Testis (tissue), 2 donors: ENCODE data around the gene C19orf25.

Experiments
- POLR2A ChIP-seq: fragments of 450-650 bp; IDR thresholded peaks from one replicate; pipeline ENCODE4 v1.6.1; 2017; ENCODE audit warnings: antibody characterized with exemption, mild to moderate bottlenecking, moderate library complexity
- TF ChIP-seq, protein P1 (sequence below), 3 experiments: fragments of 450-650 bp in 2 of 3; fragments of 200-600 bp in 1 of 3; sonication (generic) in 1 of 3; IDR thresholded peaks; one replicate each; pipeline ENCODE4 v1.5.1; 2016 to 2019; ENCODE audit warnings: antibody characterized with exemption in 3 of 3, mild to moderate bottlenecking in 2 of 3, moderate library complexity in 1 of 3

- TF ChIP-seq, protein P1, sequence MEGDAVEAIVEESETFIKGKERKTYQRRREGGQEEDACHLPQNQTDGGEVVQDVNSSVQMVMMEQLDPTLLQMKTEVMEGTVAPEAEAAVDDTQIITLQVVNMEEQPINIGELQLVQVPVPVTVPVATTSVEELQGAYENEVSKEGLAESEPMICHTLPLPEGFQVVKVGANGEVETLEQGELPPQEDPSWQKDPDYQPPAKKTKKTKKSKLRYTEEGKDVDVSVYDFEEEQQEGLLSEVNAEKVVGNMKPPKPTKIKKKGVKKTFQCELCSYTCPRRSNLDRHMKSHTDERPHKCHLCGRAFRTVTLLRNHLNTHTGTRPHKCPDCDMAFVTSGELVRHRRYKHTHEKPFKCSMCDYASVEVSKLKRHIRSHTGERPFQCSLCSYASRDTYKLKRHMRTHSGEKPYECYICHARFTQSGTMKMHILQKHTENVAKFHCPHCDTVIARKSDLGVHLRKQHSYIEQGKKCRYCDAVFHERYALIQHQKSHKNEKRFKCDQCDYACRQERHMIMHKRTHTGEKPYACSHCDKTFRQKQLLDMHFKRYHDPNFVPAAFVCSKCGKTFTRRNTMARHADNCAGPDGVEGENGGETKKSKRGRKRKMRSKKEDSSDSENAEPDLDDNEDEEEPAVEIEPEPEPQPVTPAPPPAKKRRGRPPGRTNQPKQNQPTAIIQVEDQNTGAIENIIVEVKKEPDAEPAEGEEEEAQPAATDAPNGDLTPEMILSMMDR (IDR thresholded peaks at IDR 0.05) = peak; percentile 58 to 90 (median 83)
- no peak for TF ChIP-seq POLR2A
Observed at GRCh38 chr19:1445185-1445931, 33.7 kb downstream of the C19orf25 start.
